Middle frontal gyrus (tissue), 1 donor: ENCODE measurements around the gene DRAP1.
"Not testable (repeated sequence)": the region's sequence is repeated elsewhere in the genome, so short reads cannot be mapped to it uniquely, and the experiment has no call there.

Experiments used
- DNase-seq: peaks from one replicate; pipeline ENCODE4 v3.0.0-alpha.2; 2015; ENCODE audit warnings: low spot score; ENCODE audit errors: extremely low spot score

DRAP1 gene

DNA sequence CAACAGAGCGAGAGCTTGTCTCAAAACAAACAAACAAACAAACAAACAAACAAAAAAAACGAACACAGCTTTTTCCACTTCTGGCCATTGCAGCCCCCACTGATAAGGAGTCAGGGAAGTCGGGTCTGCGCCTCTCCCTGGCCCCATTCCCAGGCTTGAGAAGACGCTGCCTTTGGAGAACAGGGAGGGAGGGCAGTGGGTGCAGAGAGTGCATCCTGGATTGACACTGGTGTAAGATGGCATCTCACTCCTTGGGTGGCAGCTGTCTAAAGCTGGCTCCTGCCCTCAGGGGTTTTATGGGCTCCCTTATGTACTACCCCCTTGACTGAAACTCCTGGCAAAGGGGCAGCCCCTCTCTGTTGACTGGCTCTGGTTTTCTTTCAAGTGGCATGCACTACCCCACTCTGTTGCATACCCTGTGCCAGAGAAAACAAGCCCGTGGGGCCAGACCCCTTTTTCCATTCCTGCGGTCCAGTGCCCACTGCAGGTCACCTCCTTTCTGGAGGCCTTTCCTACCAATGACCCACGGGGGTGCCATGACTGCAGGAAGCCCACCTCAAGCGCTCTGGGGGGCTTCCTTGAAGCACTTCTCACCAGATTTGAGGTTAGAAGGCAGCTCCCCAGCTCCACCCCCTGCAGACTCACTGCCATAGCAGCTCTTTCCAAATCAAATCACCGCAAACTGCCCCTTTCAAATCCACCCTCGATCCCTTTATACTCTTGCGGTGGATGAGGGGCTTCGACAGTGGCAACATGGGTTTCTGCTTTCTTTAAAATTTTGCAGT is 12.7 kb downstream of the DRAP1 start:
- DNase-seq, result no peak

GRCh38 chr11:65932558-65932919 is 13.3 kb downstream of the DRAP1 start:
- DNase-seq, result no peak

- DNase-seq, result no peak
Observed at GRCh38 chr11:65934014-65934413, 14.8 kb downstream of the DRAP1 start.

GRCh38 chr11:65937766-65938165 is 18.5 kb downstream of the DRAP1 start:
- DNase-seq, result no peak

DNA sequence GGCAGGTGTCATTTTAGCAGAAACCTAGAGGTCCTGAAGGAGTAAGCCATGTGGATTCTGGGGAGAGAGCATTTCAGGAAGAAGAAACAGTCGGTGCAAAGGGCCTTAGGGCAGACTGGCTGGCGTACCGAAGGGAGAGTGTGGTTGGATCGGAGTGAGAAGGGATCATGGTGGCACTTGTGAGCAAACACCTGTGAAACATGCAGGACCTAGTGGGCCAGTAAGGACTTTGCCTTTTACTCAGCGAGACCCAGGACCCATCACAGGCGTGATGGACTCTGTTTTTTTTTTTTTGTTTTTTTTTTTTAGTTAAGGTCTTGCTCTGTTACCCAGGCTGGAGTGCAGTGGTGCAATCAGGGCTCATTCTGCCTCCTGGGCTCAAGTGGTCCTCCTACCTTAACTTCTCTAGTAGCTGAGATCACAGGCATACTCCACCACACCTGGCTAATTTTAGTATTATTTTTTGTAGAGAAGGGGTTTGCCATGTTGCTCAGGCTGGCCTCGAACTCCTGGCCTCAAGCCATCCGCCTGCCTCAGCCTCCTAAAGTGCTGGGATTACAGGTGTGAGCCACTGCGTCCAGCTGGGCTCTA is 22.6 kb downstream of the DRAP1 start:
- DNase-seq, result no peak

GRCh38 chr11:65942531-65942930 is 23.3 kb downstream of the DRAP1 start:
- no peak for DNase-seq

GRCh38 chr11:65944191-65944590 is 25.0 kb downstream of the DRAP1 start:
- no peak for DNase-seq

DNA sequence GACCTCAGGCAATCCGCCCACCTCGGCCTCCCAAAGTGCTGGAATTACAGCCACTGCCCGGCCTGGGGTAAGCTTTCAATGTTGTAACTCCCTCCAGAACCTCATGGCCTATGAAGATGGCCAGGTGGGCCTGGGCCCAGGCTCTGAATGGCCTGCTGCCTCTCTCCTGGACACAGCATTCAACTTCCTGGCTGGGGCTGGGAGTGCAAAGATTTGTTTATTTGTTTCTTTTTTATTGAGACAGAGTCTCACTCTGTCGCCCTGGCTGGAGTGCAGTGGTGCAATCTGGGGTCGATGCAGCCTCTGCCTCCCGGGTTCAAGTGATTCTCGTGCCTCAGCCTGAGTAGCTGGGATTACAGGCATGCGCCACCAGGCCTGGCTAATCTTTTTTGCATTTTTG is 25.5 kb downstream of the DRAP1 start:
- DNase-seq, result no peak

DNA sequence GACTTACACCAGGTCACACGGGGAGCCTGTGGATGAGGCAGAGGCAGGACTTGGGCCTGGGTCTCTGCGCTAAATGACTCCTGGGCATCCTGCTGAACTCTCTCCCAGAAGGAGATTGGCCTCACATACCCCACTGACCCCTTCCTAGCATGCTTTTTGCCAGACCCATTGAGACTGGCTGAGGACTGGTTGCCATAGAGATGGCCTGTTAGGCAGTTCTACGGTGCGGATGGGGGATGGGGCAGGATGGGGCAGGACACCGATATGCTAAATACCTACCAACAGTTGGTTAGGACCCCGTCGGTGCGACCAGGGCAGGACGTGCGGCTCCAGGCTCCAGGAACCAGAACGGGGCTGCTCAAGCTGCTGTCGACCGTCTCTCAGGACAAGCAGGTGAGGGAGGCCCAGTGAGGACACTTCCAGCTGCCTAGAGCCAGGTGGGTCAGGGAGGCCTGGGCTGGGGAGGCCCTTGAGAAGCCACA is 26.2 kb downstream of the DRAP1 start, which contains the start of gene TSGA10IP:
TSGA10IP (plus strand) TSS at position 51 of the 482 bp plus-strand sequence; CDS start at position 247, 196 bp downstream.
- no peak for DNase-seq

DNA sequence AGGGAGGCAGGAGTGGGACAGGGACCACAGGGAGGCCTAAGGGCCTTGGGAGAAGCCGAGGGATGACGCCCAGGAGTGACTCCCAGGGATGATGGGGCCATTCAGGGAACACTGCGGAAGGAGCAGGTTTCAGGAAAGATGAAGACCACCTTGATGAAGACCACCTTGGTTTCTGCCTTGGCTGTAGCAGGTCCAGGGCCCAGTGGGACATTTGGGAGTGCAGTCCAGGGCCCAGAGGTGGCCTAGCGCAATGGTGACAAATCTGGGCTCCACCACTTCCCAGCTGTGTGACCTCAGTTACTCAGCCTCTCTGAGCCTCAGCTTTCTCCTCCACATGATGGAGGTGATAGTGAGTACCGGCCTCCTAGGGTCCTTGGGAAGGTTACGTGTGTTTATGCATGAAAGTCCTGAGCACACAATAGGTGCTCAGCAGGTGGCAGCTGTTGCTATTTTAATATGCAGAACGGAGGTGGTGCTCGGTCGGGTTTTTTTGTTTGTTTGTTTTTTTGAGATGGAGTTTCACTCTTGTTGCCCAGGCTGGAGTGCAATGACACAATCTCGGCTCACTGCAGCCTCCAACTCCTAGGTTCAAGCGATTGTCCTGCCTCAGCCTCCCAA is 26.8 kb downstream of the DRAP1 start:
- no peak for DNase-seq

GRCh38 chr11:65946655-65947054 is 27.4 kb downstream of the DRAP1 start:
- DNase-seq, result no peak

DNA sequence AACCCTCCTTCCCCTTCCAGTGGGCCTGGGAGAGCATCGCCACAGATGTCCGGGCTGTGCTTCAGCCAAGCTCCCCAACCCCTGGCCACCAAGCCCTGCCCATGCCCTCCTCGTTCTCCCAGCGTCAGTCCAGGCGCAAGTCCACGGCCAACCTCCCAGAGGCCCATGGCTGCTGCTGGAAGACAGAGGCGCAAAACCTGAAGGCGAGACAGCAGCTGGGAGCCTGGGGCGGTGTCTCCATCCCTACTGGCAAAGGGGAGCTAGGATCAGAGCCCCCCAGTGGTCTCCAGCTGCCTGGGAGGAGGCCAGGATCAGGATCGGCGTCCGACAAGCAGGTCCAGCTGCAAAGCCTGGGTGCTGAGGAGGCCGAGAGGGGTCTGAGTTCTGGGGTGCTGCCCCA is 27.9 kb downstream of the DRAP1 start:
- no peak for DNase-seq

DNA sequence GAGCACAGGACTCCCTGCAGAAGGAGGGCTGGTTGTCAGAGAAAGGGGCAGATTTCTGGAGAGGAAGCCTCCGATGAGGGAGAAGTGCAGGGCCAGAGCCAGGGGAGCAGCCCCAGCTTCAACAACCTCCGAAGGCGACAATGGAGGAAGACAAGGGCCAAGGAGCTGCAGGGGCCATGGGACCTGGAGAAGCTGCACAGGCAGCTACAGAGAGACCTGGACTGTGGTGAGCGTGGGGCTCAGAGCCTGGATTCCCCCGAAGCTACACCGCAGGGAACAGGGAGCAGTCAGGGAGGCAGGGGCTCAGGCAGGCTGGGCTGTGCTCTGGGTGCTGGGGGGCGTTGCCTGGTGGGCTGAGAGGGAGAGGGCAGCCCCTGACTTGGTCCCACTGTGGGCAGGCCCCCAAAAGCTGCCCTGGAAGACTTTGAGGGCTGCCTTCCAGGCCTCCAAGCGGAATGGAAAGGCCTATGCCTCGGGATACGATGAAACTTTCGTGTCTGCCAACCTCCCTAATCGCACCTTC is 28.4 kb downstream of the DRAP1 start:
- DNase-seq, result no peak

DNA sequence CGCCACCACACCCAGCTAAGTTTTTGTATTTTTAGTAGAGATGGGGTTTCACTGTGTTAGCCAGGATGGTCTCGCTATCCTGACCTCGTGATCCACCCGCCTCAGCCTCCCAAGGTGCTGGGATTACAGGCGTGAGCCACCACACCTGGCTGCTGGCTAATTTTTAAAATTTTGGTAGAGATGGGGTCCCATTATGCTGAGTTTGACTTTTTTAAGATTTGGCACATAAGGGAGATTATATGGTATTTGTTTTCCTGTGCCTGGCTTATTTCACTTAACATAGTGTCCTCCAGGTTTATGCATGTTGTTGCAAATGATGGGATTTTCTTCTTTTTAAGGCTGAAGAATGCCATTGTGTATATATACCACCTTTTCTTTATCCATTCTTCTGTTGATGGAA is 31.5 kb downstream of the DRAP1 start:
- not testable (repeated sequence) for DNase-seq

- not testable (repeated sequence) for DNase-seq
Observed at GRCh38 chr11:65951641-65952040, 32.4 kb downstream of the DRAP1 start.

DNA sequence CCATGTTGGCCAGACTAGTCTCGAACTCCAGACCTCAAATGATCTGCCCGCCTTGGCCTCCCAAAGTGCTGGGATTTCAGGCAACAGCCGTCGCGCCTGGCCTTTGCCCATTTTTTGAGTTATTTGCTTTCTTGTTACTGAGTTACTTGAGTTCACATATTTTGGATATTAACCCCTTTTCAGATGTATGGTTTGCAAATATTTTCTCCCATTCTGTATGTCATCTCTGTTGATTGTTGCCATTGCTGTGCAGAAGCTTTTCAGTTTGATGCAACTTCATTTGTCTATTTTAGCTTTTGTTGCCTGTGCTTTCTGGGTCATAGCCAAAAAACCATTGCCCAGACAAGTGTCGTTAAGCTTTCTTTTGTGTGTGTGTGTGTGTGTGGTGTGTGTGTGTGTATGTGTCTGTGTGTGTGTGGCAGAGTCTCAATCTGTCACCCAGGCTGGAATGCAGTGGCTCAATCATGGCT is 32.9 kb downstream of the DRAP1 start:
- DNase-seq, result no peak

- no peak for DNase-seq
Observed at GRCh38 chr11:65953471-65953870, 34.2 kb downstream of the DRAP1 start.

GRCh38 chr11:65954771-65955170 is 35.5 kb downstream of the DRAP1 start:
- DNase-seq, result no peak

DNA sequence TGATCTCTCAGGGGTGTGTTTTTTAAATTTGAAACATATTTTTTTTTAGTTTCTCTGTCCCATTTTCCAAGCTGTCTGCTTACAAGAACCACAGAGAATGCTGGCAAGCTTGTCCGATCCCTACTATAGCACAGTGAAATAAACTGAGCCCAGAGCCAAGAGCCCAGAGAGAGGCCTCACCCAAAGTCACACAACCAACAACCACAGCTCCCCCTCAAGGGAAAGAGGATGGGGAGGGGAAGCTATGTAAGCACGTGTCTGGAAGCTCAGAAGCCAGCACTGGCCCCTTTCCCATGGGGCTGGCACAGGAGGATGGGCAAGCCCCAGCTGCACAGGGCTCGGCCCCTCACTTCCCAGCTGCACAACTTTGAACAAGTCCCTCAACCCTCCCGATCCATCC is 39.1 kb downstream of the DRAP1 start:
- no peak for DNase-seq

DNA sequence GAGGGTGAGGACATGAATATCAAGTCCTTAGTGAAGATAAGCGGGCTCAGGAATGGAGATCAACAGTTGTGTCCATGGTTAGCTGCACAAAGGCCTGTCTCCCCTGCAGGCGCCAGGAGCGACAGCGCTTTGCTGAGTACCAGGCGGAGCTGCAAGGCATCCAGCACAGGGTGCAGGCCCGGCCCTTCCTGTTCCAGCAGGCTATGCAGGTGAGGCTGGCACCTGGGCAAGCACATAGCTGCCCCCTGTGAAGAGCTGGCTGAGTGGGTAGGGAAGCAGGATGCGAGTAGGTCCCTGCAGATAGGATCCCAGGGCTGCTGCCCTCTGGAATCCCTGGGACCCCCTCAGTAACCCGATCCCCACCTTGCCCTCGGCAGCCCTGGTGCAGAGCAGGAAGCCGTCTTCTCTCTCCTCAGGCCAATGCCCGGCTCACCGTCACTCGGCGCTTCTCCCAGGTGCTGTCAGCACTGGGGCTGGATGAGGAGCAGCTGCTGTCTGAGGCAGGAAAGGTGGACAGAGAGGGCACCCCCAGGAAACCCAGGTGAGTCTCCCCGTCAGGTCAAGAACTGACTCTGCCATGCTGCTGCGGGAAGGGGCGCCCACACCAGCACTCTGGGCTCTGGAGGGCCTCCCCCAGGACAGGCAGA is 39.7 kb downstream of the DRAP1 start:
- DNase-seq, result no peak

GRCh38 chr11:65960824-65961266 is 41.6 kb downstream of the DRAP1 start:
- no peak for DNase-seq
